RWPE1 (cell line): Measurements from ENCODE around the gene CDR2L.

Experiments
- CTCF ChIA-PET: fragments of 350-600 bp; sonication (Branson Sonifier 250); formaldehyde crosslinking; extraction: SDS; loops from one replicate; lab custom pipeline; 2021; lab: Yijun Ruan, JAX
- POLR2A ChIA-PET: fragments of 400-600 bp; formaldehyde crosslinking; extraction: SDS; loops from one replicate; lab custom pipeline; 2020; ENCODE audit warnings: antibody characterized with exemption; ENCODE audit not compliant: low non-redundant PET; lab: Yijun Ruan, JAX
- DNase-seq: peaks from one replicate; pipeline ENCODE4 v3.0.0; 2012; ENCODE audit warnings: low spot score
- H3K27ac ChIP-seq: fragments of 450-650 bp; 2 replicates; pipeline ENCODE4 v1.5.1; 2017
- TF ChIP-seq, protein P1 (sequence below): fragments of 450-650 bp; conservative IDR thresholded peaks from 2 replicates; pipeline ENCODE4 v1.5.1; 2017; ENCODE audit warnings: low read depth, mild to moderate bottlenecking

Gene CDR2L

DNA sequence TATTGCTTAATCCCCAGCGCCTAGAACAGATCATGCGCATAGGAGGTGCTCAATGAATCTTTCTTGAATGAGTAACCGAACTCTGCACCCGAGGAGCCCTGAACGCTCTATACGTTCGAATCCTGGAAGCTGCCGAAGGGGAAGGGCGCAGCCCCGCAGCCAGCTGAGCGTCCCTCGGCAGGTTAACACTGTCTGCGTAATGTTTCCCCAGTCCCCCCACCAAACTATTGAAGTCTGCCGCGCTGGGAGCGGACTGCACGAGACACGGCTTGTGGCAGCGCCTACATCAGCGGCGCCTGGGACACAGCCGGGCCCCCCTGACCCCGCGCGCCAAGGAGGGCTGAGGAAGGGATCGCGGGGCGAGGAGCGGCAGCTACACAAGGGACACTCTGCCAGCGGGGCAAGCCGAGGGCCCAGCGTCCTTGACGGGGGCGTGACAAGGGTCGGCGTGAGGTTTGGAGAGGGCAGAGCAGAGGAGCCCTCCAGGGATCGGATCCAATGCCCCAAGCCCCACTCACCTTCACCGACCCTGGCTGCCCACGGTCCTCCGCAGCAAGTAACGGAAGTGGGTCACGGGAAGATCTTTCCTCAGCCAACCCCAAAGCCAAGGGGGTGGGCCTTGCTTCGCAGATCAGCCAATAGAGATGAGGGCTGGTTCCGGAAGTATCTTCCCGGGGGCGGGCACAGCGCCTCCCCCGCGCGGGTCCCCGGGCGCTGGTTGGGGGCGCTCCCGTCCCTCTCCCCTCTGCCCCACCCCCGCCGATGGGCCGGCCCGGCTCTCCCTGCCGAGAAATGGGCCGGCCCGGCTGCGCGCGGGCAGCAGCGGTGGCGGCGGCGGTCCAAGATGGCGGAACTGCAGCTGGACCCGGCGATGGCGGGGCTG is 59.2 kb downstream of the CDR2L start, which contains the start of the genes ATP5PD and KCTD2:
TSS of gene ATP5PD (minus strand) at position 563 of the 883 bp plus-strand sequence. CDS start 4,319 bp downstream, outside the sequence.
TSS of gene KCTD2 (plus strand) at position 819 of the 883 bp plus-strand sequence. CDS start at position 845, 26 bp downstream.
- ChIA-PET CTCF (interaction anchor here (0.6 to 0.7 kb wide), 3 partner anchors 117 to 317 kb away, joined by 3 to 4 read pairs (median 3); no protein-coding TSS in a partner anchor), POLR2A (interaction anchor here (0.6 to 0.7 kb wide), 2 partner anchors 27 to 127 kb away, joined by 3 read pairs; no protein-coding TSS in a partner anchor)
- H3K27ac ChIP-seq: peak within 1 kb of the TSS; percentile 95
- TF ChIP-seq, protein P1, sequence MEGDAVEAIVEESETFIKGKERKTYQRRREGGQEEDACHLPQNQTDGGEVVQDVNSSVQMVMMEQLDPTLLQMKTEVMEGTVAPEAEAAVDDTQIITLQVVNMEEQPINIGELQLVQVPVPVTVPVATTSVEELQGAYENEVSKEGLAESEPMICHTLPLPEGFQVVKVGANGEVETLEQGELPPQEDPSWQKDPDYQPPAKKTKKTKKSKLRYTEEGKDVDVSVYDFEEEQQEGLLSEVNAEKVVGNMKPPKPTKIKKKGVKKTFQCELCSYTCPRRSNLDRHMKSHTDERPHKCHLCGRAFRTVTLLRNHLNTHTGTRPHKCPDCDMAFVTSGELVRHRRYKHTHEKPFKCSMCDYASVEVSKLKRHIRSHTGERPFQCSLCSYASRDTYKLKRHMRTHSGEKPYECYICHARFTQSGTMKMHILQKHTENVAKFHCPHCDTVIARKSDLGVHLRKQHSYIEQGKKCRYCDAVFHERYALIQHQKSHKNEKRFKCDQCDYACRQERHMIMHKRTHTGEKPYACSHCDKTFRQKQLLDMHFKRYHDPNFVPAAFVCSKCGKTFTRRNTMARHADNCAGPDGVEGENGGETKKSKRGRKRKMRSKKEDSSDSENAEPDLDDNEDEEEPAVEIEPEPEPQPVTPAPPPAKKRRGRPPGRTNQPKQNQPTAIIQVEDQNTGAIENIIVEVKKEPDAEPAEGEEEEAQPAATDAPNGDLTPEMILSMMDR: no peak
- DNase-seq: peak; percentile 98

DNA sequence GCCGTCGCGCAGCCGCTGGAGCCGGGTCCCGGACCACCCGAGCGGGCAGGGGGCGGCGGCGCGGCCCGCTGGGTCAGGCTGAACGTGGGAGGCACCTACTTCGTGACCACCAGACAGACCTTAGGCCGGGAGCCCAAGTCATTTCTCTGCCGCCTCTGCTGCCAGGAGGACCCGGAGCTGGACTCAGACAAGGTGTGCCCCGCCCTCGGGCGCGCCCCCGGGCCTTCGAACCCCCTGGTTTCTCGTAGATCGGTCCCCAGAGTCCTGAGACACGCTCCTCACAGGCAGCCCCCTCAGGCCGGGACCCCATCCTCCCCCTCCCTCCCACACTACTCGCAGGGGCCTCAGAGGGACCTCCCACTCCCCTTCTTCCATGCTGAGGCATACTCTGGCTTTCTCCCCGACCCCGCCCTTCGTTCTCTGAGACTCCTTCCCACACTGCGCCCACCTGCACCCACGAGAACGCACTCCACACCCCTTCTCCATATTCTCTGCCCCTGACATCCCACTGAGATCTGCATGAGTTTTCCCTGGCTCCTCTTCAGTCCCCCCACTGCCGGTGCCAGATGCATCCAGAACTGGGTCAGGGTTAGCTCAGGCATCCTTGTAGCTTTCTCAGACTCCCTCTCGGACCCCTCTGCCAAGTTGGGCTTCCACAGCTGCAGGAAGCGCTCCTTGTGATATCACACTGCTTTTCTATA is 60.1 kb downstream of the CDR2L start:
- ChIA-PET POLR2A (interaction anchor here (0.6 kb wide), 1 partner anchor 28 kb away, joined by 3 read pairs; no protein-coding TSS in a partner anchor), CTCF (interaction anchor here (0.7 kb wide), 1 partner anchor 118 kb away, joined by 3 read pairs; no protein-coding TSS in a partner anchor)
- peak overlapping the region; percentile 95 for H3K27ac ChIP-seq
- TF ChIP-seq, protein P1: no peak
- no peak for DNase-seq

DNA sequence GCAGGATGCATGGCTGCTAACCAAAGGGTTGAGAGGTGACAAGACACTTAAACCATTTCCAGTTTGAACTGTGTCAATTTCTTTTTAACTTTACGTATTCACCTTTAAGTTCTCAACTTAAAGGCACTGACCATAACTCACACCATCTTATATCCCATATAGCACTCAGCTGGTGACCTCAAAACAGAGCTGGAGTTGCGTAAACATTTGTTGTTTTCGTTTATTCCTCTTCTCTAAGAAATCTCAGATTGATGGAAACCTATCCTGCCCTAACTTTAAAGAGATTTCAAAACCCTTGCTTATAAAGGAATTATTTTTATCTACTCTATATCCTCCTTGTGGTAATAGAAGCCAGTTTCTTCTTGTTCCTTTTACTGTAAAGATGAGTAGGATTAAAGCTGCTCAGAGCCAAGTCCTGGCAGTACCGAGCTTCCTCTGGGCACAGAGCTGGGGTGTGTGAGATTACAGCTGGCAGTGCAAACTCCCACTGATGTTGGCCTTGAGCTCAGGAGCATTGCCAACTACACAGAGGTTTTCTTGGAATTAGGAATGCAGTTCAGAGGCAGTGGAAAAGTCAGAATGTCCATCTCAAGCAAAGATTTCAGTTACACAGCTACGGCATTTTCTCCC is 60.9 kb downstream of the CDR2L start:
- ChIA-PET POLR2A (no interaction called here), CTCF (interaction anchor here (1.4 kb wide), 1 partner anchor 58 kb away, joined by 3 read pairs; no protein-coding TSS in a partner anchor)
- DNase-seq: no peak
- TF ChIP-seq, protein P1: no peak
- H3K27ac ChIP-seq: peak overlapping the region; percentile 95

DNA sequence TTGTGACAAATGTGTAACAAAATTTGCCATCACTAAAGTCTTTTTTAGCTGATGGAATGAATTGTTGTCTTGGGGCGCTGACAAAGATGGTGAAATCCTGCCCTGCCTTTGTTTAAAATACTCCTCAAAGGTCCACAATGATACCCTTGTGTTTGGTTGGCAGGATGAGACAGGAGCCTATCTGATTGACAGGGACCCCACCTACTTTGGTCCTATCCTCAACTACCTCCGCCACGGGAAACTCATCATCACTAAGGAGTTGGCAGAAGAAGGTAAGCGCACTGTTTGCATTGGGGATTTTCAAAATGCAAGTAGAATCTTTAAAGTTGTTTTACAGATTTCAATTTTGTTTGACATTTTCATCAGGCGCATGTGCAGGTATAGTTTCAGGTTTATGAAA is 61.6 kb downstream of the CDR2L start:
- ChIA-PET POLR2A (no interaction called here), CTCF (interaction anchor here (1.4 kb wide), 1 partner anchor 57 kb away, joined by 3 read pairs; no protein-coding TSS in a partner anchor)
- H3K27ac ChIP-seq: no peak overlapping the region
- no peak for DNase-seq
- TF ChIP-seq, protein P1: no peak

DNA sequence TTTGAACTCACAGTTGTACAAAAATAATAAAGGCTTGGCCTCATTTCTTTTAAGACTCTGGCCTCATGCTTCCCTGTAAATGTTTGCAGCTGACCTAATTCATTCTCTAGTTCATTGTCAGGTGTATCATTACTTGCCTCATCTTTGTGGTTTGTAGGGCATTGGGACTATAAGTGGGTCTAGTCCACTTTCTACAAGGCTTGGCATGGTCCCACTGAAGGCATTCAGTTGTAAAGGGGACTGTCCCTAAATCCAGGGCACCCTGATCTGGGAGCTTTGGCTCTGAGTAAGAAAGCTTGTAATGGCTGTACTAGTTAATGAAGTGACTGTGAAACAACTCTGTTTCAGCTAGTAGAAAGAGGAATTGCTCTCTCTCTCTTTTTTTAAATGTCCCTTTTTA is 62.3 kb downstream of the CDR2L start:
- TF ChIP-seq, protein P1: no peak
- ChIA-PET CTCF (no interaction called here), POLR2A (no interaction called here)
- DNase-seq: no peak
- no peak overlapping the region for H3K27ac ChIP-seq
